Measurements from ENCODE around the gene CCL4L2.
"Not testable (repeated sequence)": the region's sequence is repeated elsewhere in the genome, so short reads cannot be mapped to it uniquely, and the experiment has no call there.

CCL4L2 gene

DNA sequence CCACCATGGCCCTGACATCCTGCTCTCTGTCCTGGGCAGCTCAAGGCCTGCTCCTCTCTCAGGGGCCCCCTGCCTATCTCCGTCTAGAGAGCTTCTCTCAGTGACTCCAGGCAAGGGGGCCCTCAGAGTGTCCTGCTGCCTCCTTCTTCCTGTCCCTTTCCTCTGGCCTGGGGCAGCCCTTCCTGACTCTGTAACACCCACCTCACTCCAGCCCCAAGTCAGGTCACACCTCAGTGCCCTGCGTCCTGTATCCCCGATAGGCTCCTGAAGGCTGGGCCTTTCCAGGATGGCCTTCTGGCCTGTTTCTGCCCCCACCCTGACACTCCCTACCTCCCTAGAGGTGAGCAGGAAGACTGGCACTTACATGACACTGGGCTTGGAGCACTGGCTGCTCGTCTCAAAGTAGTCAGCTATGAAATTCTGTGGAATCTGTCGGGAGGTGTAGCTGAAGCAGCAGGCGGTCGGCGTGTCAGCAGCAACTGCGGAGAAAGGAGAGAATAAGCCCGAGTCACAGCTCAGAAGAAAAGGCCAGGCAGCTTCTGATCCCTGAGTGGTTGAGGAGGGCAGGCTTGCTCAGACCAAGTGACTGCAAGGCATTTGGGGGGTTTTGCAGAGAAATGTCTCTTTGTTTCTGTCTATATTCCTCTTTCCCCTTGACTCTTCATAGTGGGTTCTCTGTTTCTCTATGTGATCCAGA, 15.3 kb upstream of the CCL4L2 start:
- DNase-seq = no peak

DNA sequence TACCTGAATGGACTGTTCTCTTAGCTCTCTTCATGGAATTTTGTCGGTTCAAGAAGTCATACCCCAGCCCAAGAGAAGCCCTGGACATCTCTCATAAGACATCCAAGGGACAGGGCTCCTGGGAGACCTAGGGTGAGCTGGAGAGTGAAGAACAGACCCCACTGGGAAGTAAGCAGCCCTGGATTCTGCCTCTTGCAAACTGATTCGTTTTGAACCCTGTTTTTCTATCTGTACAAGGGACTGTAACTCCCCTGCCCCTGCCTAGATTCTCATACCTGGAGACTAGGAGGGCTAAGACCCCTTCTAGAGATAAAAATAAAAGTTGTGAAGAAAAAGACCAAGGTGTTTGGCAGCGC, 14.8 kb upstream of the CCL4L2 start:
- DNase-seq = no peak

DNA sequence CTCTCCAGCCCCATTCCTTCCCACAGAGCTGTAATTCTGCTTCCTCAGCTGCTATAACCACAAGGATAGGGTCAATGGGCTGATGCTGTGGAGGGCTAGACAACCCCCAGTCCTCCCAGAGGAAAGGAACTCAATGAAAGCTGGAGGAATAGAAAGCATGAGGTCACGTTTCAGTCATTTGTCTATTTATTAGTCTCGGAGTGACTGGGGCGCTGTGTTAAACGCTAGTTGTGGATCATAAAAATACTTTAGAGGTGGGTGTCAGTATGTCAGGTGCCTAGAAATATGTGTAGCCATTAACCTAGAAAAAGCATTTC, 13.5 kb upstream of the CCL4L2 start:
- no peak for DNase-seq

DNA sequence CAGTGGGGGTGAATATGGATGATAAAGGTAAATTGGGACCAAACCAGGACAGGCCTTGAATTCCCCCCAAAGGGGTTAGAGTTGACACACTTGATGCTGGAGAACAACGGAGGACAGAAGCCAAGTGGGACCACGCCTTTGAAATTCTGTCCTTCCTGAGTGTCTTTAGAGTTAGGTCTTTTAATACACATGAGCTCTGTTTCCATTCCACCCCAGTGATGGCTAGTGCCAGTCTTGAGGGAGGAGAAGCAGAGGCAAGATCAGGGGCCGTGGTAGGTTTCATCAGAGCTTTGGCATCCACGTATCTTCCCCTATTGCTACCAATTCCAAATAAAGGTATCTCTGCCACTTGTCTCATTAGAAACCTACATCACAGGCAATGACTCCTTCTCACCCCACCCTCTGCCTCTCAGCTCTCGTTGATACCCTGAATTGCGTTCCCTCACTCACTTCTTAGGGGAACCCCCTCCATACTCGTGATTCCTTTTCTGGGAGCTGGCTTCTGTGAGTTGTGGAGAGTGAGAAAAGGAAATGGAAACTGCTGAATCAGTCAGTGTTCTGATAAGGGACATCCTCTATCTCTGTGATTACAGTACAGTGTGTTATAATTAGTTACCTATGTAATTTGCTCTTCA, 11.9 kb upstream of the CCL4L2 start:
- DNase-seq = no peak

DNA sequence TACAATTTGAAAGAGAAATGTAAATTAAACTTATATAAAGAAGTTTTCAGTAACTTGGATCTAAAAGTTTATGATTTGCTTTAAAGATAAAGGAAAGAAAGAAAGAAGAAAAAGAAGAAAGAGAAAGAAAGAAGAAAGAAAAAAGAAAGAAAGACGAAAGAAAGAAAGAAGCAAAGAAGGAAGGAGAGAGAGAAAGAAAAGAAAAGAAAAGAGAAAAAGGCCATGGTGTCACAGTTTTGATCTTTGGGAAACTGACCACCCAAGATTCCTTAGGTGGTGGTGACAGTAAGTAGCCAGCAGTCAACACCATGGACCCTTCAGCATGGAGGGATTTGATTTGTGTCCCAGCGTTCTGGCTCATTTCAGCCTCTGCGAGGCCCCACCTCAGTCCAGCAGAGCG, 9.8 kb upstream of the CCL4L2 start:
- not testable (repeated sequence) for DNase-seq

DNA sequence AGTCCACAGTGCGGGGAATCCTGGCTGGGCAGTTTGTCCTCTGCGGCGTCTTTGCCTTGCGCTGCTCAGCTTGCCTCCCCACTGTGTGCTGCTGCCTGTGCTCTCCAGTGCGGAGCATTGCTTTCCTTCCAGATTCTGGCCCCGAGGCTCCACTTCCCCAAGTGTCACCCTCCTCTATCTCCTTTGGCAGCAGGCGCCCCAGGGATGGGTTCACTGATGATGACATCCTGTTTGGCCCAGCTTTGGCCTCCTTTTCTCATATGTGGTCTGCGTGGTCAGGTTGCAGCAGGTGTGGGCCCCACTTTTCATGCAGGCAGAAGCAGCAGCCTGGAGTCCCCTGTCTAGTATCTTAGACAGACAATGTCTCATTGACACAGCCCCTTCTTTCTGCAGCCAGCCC, 9.4 kb upstream of the CCL4L2 start:
- DNase-seq = not testable (repeated sequence)

DNA sequence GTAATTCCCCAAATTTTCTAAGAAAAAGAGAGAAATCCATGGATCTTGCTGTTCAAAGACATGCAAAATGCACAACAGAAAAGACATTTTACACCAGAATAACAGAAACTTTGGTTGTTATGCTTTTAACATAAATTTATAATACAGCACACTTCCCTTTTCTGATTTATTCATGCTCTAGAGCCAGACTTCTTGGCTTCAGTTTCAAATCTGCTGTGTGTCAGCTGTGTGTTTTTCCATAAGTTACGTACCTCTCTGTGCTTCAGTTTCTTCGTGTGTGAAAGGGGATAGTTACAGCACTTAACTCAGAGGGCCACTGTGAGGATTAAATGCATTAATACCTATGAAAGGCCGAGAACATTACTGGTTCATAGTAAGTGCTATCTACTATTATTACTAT, 7.5 kb upstream of the CCL4L2 start:
- DNase-seq = no peak

DNA sequence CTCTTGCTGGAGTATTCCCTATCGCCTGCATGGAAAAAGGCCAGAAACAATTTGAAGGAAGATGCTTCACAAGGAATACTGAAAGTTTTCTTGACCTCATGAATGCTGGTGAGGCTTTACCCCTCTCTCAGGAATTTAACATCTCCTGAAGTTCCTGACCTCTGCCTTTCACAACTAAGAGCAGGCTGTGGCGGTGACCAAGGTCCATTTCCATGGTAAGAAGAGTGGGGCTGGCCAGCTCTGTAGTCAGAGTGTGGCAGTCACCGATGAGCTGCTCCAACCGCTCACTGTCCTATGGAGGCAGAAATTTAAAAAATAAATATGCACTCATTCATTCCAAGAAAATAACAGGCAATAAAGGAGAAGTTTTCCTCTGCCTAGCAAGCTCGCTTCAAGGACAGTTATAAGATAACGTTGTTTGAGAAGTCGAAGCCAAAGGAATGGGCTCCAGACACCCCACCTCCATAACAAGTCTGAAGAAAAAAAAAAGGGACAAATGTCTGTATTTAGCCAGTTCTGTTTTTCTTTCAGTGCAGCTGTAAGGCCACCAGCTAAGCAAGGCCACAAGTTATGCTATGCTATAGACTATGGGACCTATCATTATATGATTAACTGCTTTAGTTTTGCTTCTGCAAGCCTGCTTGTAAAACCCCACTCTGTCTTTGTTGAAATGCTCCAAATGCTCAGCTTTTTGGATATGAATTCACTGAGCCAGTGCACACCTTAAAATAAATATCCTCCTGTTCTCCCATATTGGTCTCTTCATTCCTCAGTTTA, 6.0 kb upstream of the CCL4L2 start:
- DNase-seq = no peak

DNA sequence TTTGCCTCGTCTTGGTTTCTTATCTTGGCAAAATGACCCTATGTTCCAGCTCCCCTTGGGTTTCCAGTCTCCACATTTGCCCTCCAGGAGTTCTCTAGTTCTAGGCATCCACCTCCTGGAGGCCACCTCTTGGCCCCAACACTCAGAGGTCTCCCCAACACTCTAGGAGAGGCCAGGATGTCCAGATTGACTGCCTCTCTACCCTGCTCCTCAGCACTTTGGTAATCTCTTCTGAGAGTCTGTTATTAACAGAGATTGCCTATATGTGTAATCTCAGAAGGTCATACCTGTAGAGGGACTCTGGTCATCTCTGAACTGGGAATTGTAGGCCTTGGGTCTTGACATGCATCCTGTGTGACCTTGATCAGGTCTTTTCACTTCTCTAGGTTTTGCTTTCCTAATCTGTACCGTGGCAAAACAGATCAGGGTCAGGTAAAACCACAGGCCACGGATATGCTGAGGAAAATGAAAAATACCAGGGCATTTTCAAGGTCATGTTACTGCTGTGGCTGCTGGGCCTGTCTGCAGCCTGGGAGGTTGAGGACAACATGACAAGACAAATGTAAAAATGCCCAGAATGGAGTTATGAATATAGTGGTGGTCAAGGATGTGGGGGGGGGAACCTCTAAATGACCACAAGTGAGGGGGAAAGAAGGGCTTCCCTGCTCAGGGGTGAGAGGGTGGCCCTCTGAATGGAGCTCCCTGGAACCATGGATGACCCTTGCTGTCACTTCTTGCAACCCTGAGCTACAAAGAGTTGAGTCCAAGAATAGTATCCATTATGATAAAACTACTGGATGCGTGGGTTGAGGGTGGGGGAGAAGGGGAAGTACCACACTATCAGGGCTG, 5.0 kb upstream of the CCL4L2 start:
- DNase-seq = no peak

DNA sequence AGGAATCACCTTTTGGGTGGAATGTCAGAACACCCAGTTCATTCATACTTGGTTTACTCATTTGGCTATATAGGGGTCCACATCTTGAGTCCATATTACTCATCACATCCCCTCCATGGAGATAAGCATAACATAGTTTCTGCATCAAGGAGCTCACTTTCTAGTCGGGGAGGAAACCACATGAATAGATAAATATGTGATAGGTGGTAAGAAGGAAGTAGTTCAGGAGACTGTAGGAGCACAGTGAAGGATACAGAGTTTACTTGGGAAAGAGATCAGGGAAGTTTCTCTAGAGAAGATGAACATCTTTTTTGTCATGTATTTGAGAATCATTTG, 4.4 kb upstream of the CCL4L2 start:
- not testable (repeated sequence) for DNase-seq

DNA sequence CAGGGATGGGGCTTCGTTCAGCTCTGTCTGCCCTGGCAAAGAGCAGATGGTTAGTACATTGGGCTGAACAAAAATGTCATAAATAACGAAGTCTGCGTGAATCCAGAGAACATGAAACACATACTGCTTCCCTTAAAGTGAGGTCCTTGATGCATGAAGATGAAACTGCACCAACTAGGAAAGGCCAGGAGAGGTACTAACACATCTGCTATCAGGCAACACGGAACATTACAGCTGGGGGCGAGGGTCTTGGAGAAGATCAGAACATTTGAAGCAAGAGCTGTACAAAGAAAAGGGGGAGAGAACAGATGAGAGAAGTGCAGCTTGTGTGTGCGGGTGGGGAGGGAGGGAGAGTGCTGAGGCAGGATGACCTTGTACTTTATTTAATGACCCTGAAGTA, 3.5 kb upstream of the CCL4L2 start:
- DNase-seq = not testable (repeated sequence)

DNA sequence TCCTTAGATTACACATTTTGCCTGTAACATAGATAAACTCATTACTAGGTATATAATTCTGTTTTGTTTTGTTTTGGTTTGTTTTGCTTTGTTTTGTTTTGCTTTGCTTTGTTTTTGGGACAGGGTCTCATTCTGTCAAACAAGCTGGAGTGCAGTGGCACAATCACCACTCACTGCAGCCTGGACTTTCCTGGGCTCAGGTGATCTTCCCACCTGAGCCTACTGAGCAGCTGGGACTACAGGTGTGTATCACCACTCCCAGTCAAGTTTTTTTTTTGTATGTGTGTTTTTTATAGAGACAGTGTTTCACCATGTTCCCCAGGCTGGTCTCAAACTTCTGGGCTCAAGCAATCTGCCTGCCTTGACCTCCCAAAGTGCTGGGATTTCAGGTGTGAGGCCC, 1.3 kb upstream of the CCL4L2 start:
- no peak for DNase-seq

DNA sequence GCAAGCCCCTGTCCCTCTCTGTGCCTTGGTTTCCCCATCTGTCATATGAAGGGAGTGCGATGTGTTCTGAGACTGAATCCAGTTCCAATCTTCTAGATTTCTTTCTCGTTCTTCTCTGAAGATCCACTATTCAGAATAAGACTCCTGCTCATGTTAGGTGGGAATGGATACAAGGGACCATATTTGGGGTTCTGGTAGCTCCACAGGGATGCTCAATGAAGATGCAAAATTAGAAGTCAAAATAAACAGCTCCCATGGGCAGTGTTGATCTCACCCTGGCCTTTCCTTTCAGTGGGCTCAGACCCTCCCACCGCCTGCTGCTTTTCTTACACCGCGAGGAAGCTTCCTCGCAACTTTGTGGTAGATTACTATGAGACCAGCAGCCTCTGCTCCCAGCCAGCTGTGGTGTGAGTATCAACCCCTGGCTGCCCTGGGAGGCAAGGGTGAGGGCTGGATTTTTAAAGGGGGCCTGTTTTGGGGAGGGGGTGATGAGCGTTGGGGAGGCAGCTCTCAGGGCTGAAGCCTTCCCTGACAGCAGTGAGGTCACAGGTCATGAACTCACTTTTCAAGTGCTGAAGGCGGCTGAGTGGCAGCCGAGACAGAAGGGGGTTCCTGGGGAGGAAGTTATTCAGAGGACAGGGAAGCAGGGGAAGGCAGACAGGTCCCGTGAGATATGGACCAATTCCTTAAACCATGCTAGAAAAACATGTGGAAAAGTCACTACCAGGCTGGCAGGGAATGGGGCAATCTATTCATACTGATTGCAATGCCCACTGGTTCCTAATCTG, 815 bp downstream of the CCL4L2 start:
- DNase-seq = not testable (repeated sequence)

DNA sequence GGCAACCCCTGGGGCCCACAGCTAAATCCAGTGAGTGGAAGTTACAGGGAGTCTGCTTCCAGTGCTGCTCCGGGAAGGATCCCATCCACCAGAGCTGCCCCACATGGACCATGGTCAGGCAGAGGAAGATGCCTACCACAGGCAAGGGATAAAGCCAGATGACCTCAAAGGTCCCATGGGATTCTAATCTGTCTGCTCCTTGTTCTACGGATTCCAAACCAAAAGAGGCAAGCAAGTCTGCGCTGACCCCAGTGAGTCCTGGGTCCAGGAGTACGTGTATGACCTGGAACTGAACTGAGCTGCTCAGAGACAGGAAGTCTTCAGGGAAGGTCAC, 1.4 kb downstream of the CCL4L2 start:
- no peak for DNase-seq

DNA sequence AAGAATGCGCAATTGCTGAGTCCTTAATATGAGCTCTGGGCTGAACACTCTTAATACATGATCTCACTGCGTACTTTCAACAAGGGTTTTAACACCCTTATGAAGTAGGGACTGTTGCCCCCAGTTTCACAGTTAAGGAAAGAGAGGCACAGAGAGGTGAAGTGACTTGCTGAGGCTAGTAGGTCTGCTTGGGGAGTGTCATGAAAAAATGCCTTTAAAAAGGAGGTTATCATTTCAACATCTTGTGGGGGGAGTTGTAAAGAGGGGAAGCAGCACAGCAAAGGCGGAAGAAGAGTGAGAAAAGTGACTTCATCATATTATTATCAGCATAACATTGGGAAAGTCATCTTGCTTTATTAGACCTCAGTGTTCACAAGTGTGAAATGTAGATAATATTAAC, 2.1 kb downstream of the CCL4L2 start:
- no peak for DNase-seq

DNA sequence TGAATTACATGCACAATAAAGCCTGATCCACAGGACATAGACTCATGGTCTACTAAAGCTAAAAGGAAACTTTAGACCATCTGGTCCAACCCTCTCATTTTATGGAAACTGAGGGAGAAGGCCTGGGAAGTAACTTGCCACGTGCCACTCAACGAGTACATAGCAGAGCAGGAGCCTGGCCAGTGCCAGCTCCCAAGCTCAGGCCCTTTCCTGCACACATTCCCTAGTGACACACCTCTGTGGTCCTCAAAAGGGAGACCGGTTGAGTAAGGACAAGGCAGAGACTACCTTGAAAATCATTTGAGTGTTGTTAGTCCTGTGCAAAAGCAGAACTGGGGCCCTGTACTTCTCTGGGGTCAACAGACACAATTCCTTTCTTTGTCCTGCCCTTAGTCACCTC, 2.8 kb downstream of the CCL4L2 start:
- no peak for DNase-seq

DNA sequence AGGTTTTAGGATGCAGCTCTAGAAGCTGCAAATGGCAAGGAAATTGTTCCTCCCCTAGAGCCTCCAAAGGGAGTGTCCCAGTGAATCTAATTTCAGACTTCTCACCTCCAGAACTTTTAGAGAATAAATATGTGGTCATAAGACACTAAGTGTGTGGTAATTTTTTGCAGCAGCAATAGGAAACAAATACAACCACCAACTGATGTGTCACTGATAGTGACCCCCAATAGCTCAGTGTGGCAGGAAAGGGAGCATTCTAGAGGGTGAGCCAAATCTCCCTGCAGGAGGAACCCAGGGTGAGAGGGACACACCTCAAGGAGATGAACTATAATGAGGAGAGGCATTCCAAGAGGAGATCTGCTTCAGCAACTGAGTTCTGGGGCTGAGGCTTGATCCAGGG, 4.1 kb downstream of the CCL4L2 start:
- DNase-seq = no peak

DNA sequence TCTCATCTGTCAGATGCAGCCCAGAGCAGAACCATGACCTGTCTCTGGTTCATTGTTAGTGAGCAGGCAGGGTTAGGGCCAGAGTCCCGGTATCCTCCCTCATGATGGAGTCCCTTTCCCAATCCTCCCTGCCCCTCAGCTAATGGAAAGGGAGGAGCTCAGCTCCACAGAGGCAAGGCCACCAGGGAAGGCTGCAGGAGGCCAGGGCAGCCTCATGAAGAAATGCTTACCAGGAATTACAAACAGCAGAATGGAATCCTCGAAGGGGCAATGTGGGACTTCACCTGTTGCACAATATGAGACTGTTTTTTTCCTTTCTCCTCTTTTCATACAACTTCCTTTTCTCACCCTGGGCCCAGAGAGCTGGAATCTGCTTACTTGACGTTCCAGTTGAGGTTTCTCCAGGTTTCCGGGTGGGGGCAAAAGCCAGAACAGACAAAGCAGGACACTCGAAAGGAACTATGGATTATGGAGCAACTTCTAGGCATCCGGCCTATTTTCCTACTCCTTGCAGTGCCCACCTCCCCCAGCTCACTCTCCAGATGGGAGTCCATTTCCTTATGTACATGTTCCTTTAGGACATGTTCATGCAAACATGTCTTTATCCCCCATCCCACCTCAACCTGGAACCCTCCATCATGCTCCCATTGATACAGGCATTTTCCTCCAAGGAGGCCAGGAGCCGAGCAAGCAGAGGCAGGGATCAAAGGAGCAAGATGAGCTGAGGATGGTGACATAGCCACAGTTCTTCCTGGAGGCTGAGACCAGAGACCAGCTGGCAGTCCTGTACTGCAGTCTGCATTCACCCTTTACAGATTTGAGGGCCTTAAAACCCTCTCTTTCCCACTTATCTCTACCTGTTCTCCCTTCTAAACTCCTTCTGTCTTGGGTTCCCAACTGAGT, 4.8 kb downstream of the CCL4L2 start:
- not testable (repeated sequence) for DNase-seq

DNA sequence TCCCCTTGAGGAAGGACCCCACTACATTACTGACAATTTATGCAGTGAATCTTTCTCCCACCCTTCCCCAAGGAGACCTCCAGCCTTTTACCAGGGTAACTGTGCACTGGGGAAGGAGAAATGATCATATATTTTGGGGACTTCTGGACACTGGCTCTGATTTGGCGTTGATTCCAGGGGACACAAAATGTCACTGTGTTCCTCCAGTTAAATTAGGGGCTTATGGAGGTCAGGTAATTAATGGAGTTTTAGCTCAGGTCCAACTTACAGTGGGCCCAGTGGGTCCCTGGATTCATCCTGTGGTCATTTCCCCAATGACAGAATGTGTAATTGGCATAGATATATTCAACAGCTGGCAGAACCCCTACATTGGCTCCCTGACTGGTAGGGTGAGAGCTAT, 8.7 kb downstream of the CCL4L2 start:
- DNase-seq = not testable (repeated sequence)

DNA sequence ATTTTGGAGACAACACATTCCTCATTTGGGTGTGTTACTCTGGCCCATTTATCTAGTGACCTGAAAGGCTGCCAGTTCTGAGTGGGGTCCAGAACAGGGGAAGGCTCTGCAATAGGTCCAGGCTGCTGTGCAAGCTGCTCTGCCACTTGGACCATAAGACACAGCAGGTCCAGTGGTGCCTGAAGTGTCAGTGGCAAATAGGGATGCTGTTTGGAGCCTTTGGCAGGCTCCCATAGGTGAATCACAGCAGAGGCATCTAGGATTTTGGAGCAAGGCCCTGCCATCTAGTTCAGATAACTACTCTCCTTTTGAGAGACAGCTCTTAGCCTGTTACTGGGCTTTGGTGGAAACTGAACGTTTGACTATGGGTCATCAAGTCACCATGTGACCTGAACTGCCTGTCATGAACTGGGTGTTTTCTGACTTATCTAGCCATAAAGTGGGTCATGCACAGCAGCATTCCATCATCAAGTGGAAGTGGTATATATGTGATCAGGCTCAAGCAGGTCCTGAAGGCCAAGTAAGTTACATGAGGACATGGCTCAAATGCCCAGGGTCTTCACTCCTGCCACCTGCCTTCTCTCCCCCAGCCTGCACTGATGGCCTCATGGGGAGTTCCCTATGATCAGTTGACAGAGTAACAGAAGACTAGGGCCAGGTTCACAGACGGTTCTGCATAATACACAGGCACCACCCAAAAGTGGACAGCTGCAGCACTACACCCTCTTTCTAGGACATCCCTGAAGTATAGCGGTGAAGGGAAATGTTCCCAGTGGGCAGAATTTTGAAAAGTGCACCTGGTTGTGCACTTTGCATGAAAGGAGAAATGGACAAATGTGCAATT, 10.1 kb downstream of the CCL4L2 start:
- not testable (repeated sequence) for DNase-seq

DNA sequence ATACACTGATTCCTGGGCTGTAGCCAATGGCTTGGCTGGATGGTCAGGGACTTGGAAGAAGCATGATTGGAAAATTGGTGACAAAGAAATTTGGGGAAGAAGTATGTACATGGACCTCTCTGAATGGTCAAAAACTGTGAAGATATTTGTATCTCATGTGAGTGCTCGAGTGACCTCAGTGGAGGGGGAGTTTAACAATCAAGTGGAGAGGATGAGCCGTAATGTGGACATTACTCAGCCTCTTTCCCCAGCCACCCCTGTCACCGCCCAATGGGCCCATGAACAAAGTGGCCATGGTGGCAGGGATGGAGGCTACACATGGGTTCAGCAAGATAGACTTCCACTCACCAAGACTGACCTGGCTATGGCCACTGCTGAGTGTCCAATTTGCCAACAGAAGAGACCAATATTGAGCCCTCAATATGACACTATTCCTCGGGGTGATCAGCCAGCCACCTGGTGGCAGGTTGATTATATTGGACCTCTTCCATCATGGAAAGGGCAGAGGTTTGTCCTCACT, 10.8 kb downstream of the CCL4L2 start:
- not testable (repeated sequence) for DNase-seq
